Activated CD4-positive, alpha-beta memory T cell treated with anti-CD3 and anti-CD28 coated beads, Interleukin-2, amount 10 ng/mL, durations not matched to agents 7 days and 5 days (primary cell): ENCODE measurements around the gene HNF1A. TPM values are rescaled to one million over a fixed set of nuclear protein-coding genes. Genes with fewer than 3 reads are reported as not detected.

Experiments used
- CTCF ChIA-PET: fragments of 350-600 bp; sonication (Branson Sonifier 250); formaldehyde crosslinking; loops from one replicate; lab custom pipeline; 2021; ENCODE audit warnings: antibody characterized with exemption, inconsistent platforms; lab: Charles Lee
- POLR2A ChIA-PET: fragments of 350-600 bp; sonication (Branson Sonifier 250); formaldehyde crosslinking; loops from one replicate; lab custom pipeline; 2021; ENCODE audit warnings: antibody characterized with exemption; lab: Charles Lee
- DNase-seq: peaks from one replicate; pipeline ENCODE4 v3.0.0-alpha.2; 2020
- H3K27ac Mint-ChIP-seq: one replicate; pipeline ENCODE4 v1.8.0; 2021; ENCODE audit warnings: mild to moderate bottlenecking, mixed read lengths
- H3K27me3 Mint-ChIP-seq: one replicate; pipeline ENCODE4 v1.8.0; 2021; ENCODE audit warnings: mixed read lengths
- H3K36me3 Mint-ChIP-seq: one replicate; pipeline ENCODE4 v1.8.0; 2021; ENCODE audit warnings: low read depth, mixed read lengths
- H3K4me1 Mint-ChIP-seq: one replicate; pipeline ENCODE4 v1.8.0; 2021; ENCODE audit warnings: mixed read lengths
- H3K4me3 Mint-ChIP-seq: one replicate; pipeline ENCODE4 v1.8.0; 2021; ENCODE audit warnings: mild to moderate bottlenecking, mixed read lengths
- H3K9me3 Mint-ChIP-seq: one replicate; pipeline ENCODE4 v1.8.0; 2021; ENCODE audit warnings: mixed read lengths
- total RNA-seq, 2 experiments: library from RNA; stranded (reverse); gene quantifications; one replicate each; pipeline ENCODE4 v1.2.3, GENCODE V29; 2021

The HNF1A gene
- total RNA-seq, 2 experiments from 2014 or later, result not detected

- Mint-ChIP-seq H3K36me3 (no peaks in the 10 kb centered on the region), H3K4me3 (no peak overlapping the region), H3K27ac (no peak overlapping the region), H3K4me1 (no peaks in the 10 kb centered on the region), H3K27me3 (peaks cover 15% of the 10 kb centered on the region), H3K9me3 (no peaks in the 10 kb centered on the region)
- no peak for DNase-seq
- CTCF ChIA-PET, result no interaction called here
- POLR2A ChIA-PET, result no interaction called here
These were observed 16.4 kb downstream of the HNF1A start for GRCh38 chr12:120994589-120995337.

- no peak for DNase-seq
- no peak overlapping the region for H3K27ac Mint-ChIP-seq
- no peaks in the 10 kb centered on the region for H3K36me3 Mint-ChIP-seq
- H3K4me1 Mint-ChIP-seq, result no peaks in the 10 kb centered on the region
- ChIA-PET CTCF (interaction anchor here (1.0 kb wide), 1 partner anchor 24 kb away, joined by 3 read pairs; no protein-coding TSS in a partner anchor), POLR2A (no interaction called here)
- H3K4me3 Mint-ChIP-seq, result no peak overlapping the region
- no peaks in the 10 kb centered on the region for H3K9me3 Mint-ChIP-seq
- H3K27me3 Mint-ChIP-seq, result peaks cover 15% of the 10 kb centered on the region
These were observed 17.9 kb downstream of the HNF1A start for GRCh38 chr12:120996133-120996746.

DNA sequence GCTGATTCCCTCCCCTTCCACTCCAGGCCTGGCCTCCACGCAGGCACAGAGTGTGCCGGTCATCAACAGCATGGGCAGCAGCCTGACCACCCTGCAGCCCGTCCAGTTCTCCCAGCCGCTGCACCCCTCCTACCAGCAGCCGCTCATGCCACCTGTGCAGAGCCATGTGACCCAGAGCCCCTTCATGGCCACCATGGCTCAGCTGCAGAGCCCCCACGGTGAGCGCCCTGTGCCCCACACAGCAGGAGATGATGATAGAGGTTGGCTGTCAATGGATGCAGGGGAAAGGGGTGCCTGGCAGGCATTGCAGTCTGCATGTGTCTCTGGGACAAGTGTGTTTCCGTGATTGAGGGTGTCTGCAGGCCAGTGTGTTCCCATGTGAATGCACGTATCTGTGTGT, 19.1 kb downstream of the HNF1A start:
- H3K27me3 Mint-ChIP-seq, result peaks cover 11% of the 10 kb centered on the region
- H3K9me3 Mint-ChIP-seq, result no peaks in the 10 kb centered on the region
- no peaks in the 10 kb centered on the region for H3K36me3 Mint-ChIP-seq
- H3K27ac Mint-ChIP-seq, result no peak overlapping the region
- no peak overlapping the region for H3K4me3 Mint-ChIP-seq
- no peaks in the 10 kb centered on the region for H3K4me1 Mint-ChIP-seq
- CTCF ChIA-PET, result interaction anchor here (0.5 to 1.0 kb wide), 2 partner anchors 25 to 49 kb away, joined by 3 read pairs; no protein-coding TSS in a partner anchor
- no peak for DNase-seq
- POLR2A ChIA-PET, result no interaction called here

- H3K36me3 Mint-ChIP-seq, result peaks cover 4% of the 10 kb centered on the region
- CTCF ChIA-PET, result no interaction called here
- no peak overlapping the region for H3K4me3 Mint-ChIP-seq
- H3K27me3 Mint-ChIP-seq, result peaks cover 11% of the 10 kb centered on the region
- POLR2A ChIA-PET, result no interaction called here
- no peak for DNase-seq
- no peak overlapping the region for H3K27ac Mint-ChIP-seq
- no peaks in the 10 kb centered on the region for H3K4me1 Mint-ChIP-seq
- no peaks in the 10 kb centered on the region for H3K9me3 Mint-ChIP-seq
These were observed 20.1 kb downstream of the HNF1A start for GRCh38 chr12:120998435-120998834.

DNA sequence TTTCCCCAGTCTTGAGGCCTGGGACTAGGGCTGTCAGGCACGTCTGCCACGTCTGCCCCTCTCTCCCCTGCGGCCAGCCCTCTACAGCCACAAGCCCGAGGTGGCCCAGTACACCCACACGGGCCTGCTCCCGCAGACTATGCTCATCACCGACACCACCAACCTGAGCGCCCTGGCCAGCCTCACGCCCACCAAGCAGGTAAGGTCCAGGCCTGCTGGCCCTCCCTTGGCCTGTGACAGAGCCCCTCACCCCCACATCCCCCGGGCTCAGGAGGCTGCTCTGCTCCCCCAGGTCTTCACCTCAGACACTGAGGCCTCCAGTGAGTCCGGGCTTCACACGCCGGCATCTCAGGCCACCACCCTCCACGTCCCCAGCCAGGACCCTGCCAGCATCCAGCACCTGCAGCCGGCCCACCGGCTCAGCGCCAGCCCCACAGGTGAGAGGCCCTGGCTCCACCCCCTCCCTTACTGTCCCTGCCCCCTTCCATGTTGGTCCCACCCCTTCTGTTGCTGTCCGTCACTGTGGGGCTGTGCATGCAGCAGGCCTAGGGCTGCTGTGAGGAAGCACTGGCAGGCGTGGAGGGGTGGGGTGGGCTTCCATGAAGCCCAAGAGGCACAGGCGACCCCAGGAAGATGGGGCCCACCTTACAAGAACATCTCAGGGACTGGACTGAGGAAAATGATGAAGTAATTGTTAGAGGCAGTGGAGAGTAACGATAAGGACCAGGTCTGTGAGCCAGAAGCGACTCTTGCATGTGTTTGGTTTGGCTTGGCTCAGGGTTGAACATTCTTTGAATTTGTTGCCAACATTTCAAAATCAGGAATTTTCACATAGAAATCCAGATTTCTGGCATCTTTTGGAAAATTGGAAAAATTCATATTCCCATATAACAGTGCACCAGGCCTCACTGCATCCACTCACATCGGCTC, 21.1 kb downstream of the HNF1A start:
- no peaks in the 10 kb centered on the region for H3K9me3 Mint-ChIP-seq
- DNase-seq, result no peak
- no peak overlapping the region for H3K27ac Mint-ChIP-seq
- POLR2A ChIA-PET, result no interaction called here
- H3K4me1 Mint-ChIP-seq, result no peaks in the 10 kb centered on the region
- peaks cover 9% of the 10 kb centered on the region for H3K27me3 Mint-ChIP-seq
- peaks cover 11% of the 10 kb centered on the region for H3K36me3 Mint-ChIP-seq
- CTCF ChIA-PET, result no interaction called here
- no peak overlapping the region for H3K4me3 Mint-ChIP-seq

- no peak overlapping the region for H3K4me3 Mint-ChIP-seq
- no peak overlapping the region for H3K27ac Mint-ChIP-seq
- POLR2A ChIA-PET, result no interaction called here
- no peak for DNase-seq
- CTCF ChIA-PET, result no interaction called here
- H3K9me3 Mint-ChIP-seq, result no peaks in the 10 kb centered on the region
- H3K27me3 Mint-ChIP-seq, result no peaks in the 10 kb centered on the region
- peaks cover 4% of the 10 kb centered on the region for H3K4me1 Mint-ChIP-seq
- peaks cover 19% of the 10 kb centered on the region for H3K36me3 Mint-ChIP-seq
These were observed 22.2 kb downstream of the HNF1A start for GRCh38 chr12:121000530-121000929.

- Mint-ChIP-seq H3K4me3 (no peak overlapping the region), H3K9me3 (no peaks in the 10 kb centered on the region), H3K4me1 (peaks cover 5% of the 10 kb centered on the region)
These were observed 22.7 kb downstream of the HNF1A start for GRCh38 chr12:121001060-121001459.

GRCh38 chr12:121001841-121002483, 23.6 kb downstream of the HNF1A start:
- Mint-ChIP-seq H3K27ac (no peak overlapping the region), H3K4me1 (peaks cover 5% of the 10 kb centered on the region), H3K4me3 (no peak overlapping the region), H3K36me3 (peaks cover 20% of the 10 kb centered on the region), H3K27me3 (no peaks in the 10 kb centered on the region), H3K9me3 (no peaks in the 10 kb centered on the region)
- ChIA-PET CTCF (interaction anchor here (2.1 kb wide), 1 partner anchor 57 kb away, joined by 7 read pairs; no protein-coding TSS in a partner anchor), POLR2A (no interaction called here)
- DNase-seq, result no peak

More at GRCh38 chr12:121001060-121001459, 22.7 kb downstream of the HNF1A start:
- no peaks in the 10 kb centered on the region for H3K27me3 Mint-ChIP-seq
- ChIA-PET POLR2A (no interaction called here), CTCF (no interaction called here)
- DNase-seq, result no peak
- peaks cover 20% of the 10 kb centered on the region for H3K36me3 Mint-ChIP-seq
- H3K27ac Mint-ChIP-seq, result no peak overlapping the region

DNA sequence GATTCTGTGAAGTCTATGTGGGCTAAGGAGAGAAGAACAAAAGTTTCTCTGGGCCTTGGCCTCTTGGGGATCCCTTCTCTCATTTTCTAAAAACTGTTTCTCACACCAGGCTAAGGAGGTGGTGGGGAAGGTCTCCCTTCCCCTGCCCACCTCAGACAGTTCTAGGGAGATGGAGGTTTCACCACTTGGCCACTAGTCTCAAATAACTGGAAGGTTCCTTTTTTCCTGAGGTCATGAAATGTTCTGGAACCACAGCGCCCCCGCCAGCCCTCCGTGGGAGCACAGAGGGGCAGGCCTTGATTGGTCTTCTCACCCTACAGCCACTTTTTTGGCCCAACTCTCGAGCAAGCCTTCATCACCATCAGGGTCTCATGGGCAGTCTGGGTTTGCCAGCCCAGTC, 25.3 kb downstream of the HNF1A start:
- H3K4me1 Mint-ChIP-seq, result peaks cover 5% of the 10 kb centered on the region
- H3K27me3 Mint-ChIP-seq, result no peaks in the 10 kb centered on the region
- ChIA-PET CTCF (interaction anchor here (0.9 to 2.1 kb wide), 2 partner anchors 48 to 56 kb away, joined by 3 to 7 read pairs; no protein-coding TSS in a partner anchor), POLR2A (no interaction called here)
- no peaks in the 10 kb centered on the region for H3K9me3 Mint-ChIP-seq
- no peak for DNase-seq
- peaks cover 20% of the 10 kb centered on the region for H3K36me3 Mint-ChIP-seq
- no peak overlapping the region for H3K27ac Mint-ChIP-seq
- no peak overlapping the region for H3K4me3 Mint-ChIP-seq

DNA sequence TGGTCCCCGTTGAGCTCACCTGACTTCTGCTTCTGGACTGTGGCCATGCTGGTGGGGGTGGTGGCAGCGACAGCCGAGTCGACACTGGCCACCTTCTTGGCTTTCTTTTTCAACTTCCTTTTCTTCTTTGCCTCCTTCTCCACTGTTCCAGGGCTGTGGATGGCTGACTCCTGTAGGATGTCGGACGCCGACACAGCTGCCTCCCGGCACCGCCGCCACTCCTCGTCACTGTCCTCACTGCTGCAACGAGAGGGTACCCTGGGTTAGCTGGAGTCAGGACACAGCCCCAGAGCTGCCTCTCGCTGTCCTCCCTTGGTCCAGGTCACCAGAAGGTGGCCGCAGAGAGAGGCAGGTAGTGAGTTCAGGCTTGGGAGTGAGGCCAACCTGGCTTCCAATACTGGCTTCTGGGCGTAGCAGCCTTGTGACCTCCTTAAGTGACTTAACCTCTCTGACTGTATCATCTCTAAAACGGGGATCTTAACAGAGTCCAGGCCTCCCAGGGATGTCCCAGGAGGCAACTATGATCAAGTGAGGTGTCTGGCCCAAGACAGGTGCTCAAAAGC, 26.0 kb downstream of the HNF1A start:
- Mint-ChIP-seq H3K4me3 (no peak overlapping the region), H3K36me3 (peaks cover 25% of the 10 kb centered on the region), H3K9me3 (no peaks in the 10 kb centered on the region), H3K27me3 (no peaks in the 10 kb centered on the region), H3K4me1 (peaks cover 5% of the 10 kb centered on the region), H3K27ac (no peak overlapping the region)
- POLR2A ChIA-PET, result no interaction called here
- no peak for DNase-seq
- CTCF ChIA-PET, result interaction anchor here (1.2 to 2.6 kb wide), 6 partner anchors 23 to 105 kb away, joined by 3 to 47 read pairs (median 8); no protein-coding TSS in a partner anchor

- Mint-ChIP-seq H3K27me3 (no peaks in the 10 kb centered on the region), H3K4me1 (peaks cover 5% of the 10 kb centered on the region), H3K4me3 (no peak overlapping the region), H3K36me3 (peaks cover 27% of the 10 kb centered on the region), H3K9me3 (no peaks in the 10 kb centered on the region), H3K27ac (peak overlapping the region; percentile 17)
- peak; percentile 73 for DNase-seq
- ChIA-PET POLR2A (interaction anchor here (1.2 to 2.8 kb wide), 2 partner anchors 29 to 54 kb away, joined by 7 to 12 read pairs; no protein-coding TSS in a partner anchor), CTCF (interaction anchor here (1.0 to 2.6 kb wide), 20 partner anchors 11 to 423 kb away, joined by 3 to 47 read pairs (median 4); partner anchors contain the start of gene C12orf43)
These were observed 27.0 kb downstream of the HNF1A start for GRCh38 chr12:121005346-121005815.
